Breast epithelium (tissue), 3 donors: ENCODE results near the gene KRT78.

Experiments
- POLR2A ChIP-seq: fragments of 450-650 bp; IDR thresholded peaks from one replicate; pipeline ENCODE4 v1.6.1; 2016; ENCODE audit warnings: antibody characterized with exemption, mild to moderate bottlenecking, moderate library complexity
- TF ChIP-seq, protein P1 (sequence below), 3 donors: fragments of 450-650 bp; IDR thresholded peaks; one replicate each; pipeline ENCODE4 v1.5.1; 2016 to 2017; ENCODE audit warnings: antibody characterized with exemption in 3 of 3, mild to moderate bottlenecking in 3 of 3, moderate library complexity in 3 of 3

DNA sequence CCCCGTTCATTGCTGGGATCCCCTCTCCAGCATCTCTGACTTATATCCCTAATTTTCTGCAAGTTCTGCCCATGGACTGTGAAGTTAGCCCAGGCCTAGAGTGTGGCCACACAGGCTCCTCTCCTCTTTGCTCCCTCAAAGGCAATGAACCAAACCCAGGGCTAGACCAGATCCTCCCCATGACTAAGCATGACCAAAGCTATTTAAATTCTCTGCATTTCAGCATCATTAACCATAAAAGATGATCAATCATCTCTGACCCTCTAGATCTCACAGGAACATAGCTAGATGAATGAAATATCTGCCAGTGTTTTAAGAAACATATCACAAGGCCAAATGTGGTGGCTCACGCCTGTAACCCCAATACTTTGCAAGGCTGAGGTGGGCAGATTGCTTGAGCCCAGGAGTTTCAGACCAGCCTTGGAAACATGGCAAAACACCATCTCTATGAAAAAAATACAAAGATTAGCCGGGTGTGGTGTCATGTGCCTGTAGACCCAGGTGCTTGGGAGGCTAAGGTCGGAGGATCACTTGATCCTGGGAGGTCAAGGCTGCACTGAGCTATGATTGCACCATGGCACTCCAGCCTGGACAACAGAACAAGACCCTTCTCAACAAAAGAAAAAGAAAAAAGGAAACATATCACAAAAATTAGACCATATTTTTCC lies 50.7 kb downstream of the KRT78 start:
- TF ChIP-seq POLR2A = no peak
- TF ChIP-seq, protein P1, sequence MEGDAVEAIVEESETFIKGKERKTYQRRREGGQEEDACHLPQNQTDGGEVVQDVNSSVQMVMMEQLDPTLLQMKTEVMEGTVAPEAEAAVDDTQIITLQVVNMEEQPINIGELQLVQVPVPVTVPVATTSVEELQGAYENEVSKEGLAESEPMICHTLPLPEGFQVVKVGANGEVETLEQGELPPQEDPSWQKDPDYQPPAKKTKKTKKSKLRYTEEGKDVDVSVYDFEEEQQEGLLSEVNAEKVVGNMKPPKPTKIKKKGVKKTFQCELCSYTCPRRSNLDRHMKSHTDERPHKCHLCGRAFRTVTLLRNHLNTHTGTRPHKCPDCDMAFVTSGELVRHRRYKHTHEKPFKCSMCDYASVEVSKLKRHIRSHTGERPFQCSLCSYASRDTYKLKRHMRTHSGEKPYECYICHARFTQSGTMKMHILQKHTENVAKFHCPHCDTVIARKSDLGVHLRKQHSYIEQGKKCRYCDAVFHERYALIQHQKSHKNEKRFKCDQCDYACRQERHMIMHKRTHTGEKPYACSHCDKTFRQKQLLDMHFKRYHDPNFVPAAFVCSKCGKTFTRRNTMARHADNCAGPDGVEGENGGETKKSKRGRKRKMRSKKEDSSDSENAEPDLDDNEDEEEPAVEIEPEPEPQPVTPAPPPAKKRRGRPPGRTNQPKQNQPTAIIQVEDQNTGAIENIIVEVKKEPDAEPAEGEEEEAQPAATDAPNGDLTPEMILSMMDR (IDR thresholded peaks at IDR 0.05) = no peak
